ENCODE data around the gene DPF3. TPM values are rescaled to one million over a fixed set of nuclear protein-coding genes. Genes with fewer than 3 reads are reported as not detected.
A peak's percentile ranks its signal among the peaks of the same experiment; 100 is the strongest.

DPF3 gene
- total RNA-seq, 1 experiment from 2014 or later = 0.31 TPM

- ChIA-PET CTCF (interaction anchor here (0.7 to 2.0 kb wide), 4 partner anchors 13 to 393 kb away, joined by 3 to 8 read pairs (median 4); no protein-coding TSS in a partner anchor), POLR2A (no interaction called here)
- peak; percentile 54 for DNase-seq (ENCODE audit: low spot score)
- H3K9me3 Mint-ChIP-seq = no peaks in the 10 kb centered on the region
- H3K27ac Mint-ChIP-seq = no peak overlapping the region
- no peaks in the 10 kb centered on the region for H3K36me3 Mint-ChIP-seq
- ATAC-seq = no peak
- peak overlapping the region; percentile 88 for H3K4me3 Mint-ChIP-seq
- H3K27me3 Mint-ChIP-seq (ENCODE audit: low read depth) = peaks cover 76% of the 10 kb centered on the region
- TF ChIP-seq E2F5 (CRISPR knock-in tag; IDR thresholded peaks at IDR 0.05) = no peak
- TF ChIP-seq E2F1 (CRISPR knock-in tag; IDR thresholded peaks at IDR 0.05) = no peak
- peaks cover 54% of the 10 kb centered on the region for H3K4me1 Mint-ChIP-seq
These were observed 1.6 kb downstream of the DPF3 start for GRCh38 chr14:72892103-72892878.

GRCh38 chr14:72891666-72892102 is 2.2 kb downstream of the DPF3 start:
- DNase-seq (ENCODE audit: low spot score) = no peak
- H3K9me3 Mint-ChIP-seq = peaks cover 5% of the 10 kb centered on the region; the same call in 1 of the 2 replicates
- H3K27ac Mint-ChIP-seq = no peak overlapping the region
- peaks cover 4% of the 10 kb centered on the region; the same call in 1 of the 2 replicates for H3K36me3 Mint-ChIP-seq
- peaks cover 70% of the 10 kb centered on the region for H3K27me3 Mint-ChIP-seq (ENCODE audit: low read depth)
- peak overlapping the region; percentile 88 for H3K4me3 Mint-ChIP-seq
- peaks cover 59% of the 10 kb centered on the region for H3K4me1 Mint-ChIP-seq
- ChIA-PET POLR2A (no interaction called here), CTCF (interaction anchor here (0.7 to 1.4 kb wide), 5 partner anchors 13 to 392 kb away, joined by 3 to 6 read pairs (median 4); no protein-coding TSS in a partner anchor)
- no peak for ATAC-seq
- TF ChIP-seq PRDM15 (CRISPR knock-in tag; IDR thresholded peaks at IDR 0.05) (no peak), CBFB (CRISPR knock-in tag; IDR thresholded peaks at IDR 0.05; ENCODE audit: low read depth) (no peak), MYBL2 (CRISPR knock-in tag; IDR thresholded peaks at IDR 0.05) (no peak), SP1 (CRISPR knock-in tag; conservative IDR thresholded peaks at IDR 0.05) (no peak), ZNF281 (CRISPR knock-in tag; IDR thresholded peaks at IDR 0.05) (no peak), ESRRA (CRISPR knock-in tag; IDR thresholded peaks at IDR 0.05; ENCODE audit: borderline replicate concordance) (no peak), SMAD4 (CRISPR knock-in tag; IDR thresholded peaks at IDR 0.05) (no peak), ETV6 (CRISPR knock-in tag; IDR thresholded peaks at IDR 0.05) (no peak), HMGA2 (CRISPR knock-in tag; IDR thresholded peaks at IDR 0.05) (no peak), NFE2L1 (CRISPR knock-in tag; IDR thresholded peaks at IDR 0.05) (no peak), RORB (CRISPR knock-in tag; IDR thresholded peaks at IDR 0.05) (no peak)
